Tibial artery (tissue), 4 donors: ENCODE results near the gene TP53RK.

ENCODE experiments used
- DNase-seq, 2 donors: peaks; one replicate each; pipeline ENCODE4 v3.0.0-alpha.2; 2019
- H3K27ac ChIP-seq, 2 donors: fragments of 200-600 bp; sonication (generic) in 1 of 2; 1 replicate in 1 of 2; 2 replicates in 1 of 2; pipeline ENCODE4 v1.5.1; 2018 to 2019; ENCODE audit warnings: mild to moderate bottlenecking in 1 of 2
- H3K27me3 ChIP-seq, 2 donors: fragments of 200-600 bp; sonication (generic) in 1 of 2; one replicate each; pipeline versions ENCODE4 v1.5.1 to v1.6.0; 2016 to 2019
- H3K36me3 ChIP-seq, 3 donors: fragments of 200-600 bp; sonication (generic) in 2 of 3; one replicate each; pipeline ENCODE4 v1.5.1; 2016 to 2019; ENCODE audit warnings: mild to moderate bottlenecking in 2 of 3
- H3K4me1 ChIP-seq, 4 donors: fragments of 200-600 bp; sonication (generic) in 2 of 4; 1 replicate in 3 of 4; 2 replicates in 1 of 4; pipeline ENCODE4 v1.5.1; 2016 to 2019
- H3K4me3 ChIP-seq, 2 donors: fragments of 200-600 bp; sonication (generic) in 1 of 2; 1 replicate in 1 of 2; 2 replicates in 1 of 2; pipeline ENCODE4 v1.5.1; 2018 to 2019; ENCODE audit warnings: mild to moderate bottlenecking in 2 of 2
- H3K9me3 ChIP-seq, 3 donors: fragments of 200-600 bp; sonication (generic) in 1 of 3; one replicate each; pipeline ENCODE4 v1.5.1; 2016 to 2019
- CTCF ChIP-seq, 2 experiments: fragments of 200-600 bp in 1 of 2; fragments of 450-650 bp in 1 of 2; IDR thresholded peaks; one replicate each; pipeline ENCODE4 v1.5.1; 2017 to 2019; ENCODE audit warnings: antibody characterized with exemption in 2 of 2, mild to moderate bottlenecking in 1 of 2, moderate library complexity in 1 of 2
- intact Hi-C: fragments of 100-400 bp; cut with DNase I; formaldehyde crosslinking; loops from one replicate; pipeline ENCODE4 v1.15.0; 2023; ENCODE audit warnings: low total_unique reads

The TP53RK gene

GRCh38 chr20:46670585-46671584 lies 18.4 kb downstream of the TP53RK start:
- H3K27ac ChIP-seq = no peak overlapping the region
- DNase-seq = no peak
- peaks cover 0 to 12% (median 8%) of the 10 kb centered on the region in 3 donors for H3K9me3 ChIP-seq
- intact Hi-C loops = no loop called here
- H3K27me3 ChIP-seq = no peaks in the 10 kb centered on the region
- peaks cover 0 to 5% (median 0%) of the 10 kb centered on the region in 3 donors for H3K36me3 ChIP-seq
- H3K4me1 ChIP-seq = no peaks in the 10 kb centered on the region
- no peak for TF ChIP-seq CTCF (IDR thresholded peaks at IDR 0.05)
- no peak overlapping the region for H3K4me3 ChIP-seq

- Histone ChIP-seq H3K36me3 (peaks cover 0 to 5% (median 0%) of the 10 kb centered on the region in 3 donors), H3K4me1 (no peaks in the 10 kb centered on the region), H3K9me3 (peaks cover 0 to 12% (median 8%) of the 10 kb centered on the region in 3 donors), H3K27ac (no peak overlapping the region), H3K27me3 (no peaks in the 10 kb centered on the region), H3K4me3 (no peak overlapping the region)
- intact Hi-C loops = no loop called here
- DNase-seq = no peak
- TF ChIP-seq CTCF (IDR thresholded peaks at IDR 0.05) = no peak
Observed at GRCh38 chr20:46670228-46670584, 19.0 kb downstream of the TP53RK start.

- H3K4me1 ChIP-seq = no peaks in the 10 kb centered on the region
- no peak overlapping the region for H3K4me3 ChIP-seq
- H3K36me3 ChIP-seq = no peaks in the 10 kb centered on the region
- intact Hi-C loops = no loop called here
- H3K27me3 ChIP-seq = no peaks in the 10 kb centered on the region
- no peak overlapping the region for H3K27ac ChIP-seq
- H3K9me3 ChIP-seq = peaks cover 0 to 12% (median 8%) of the 10 kb centered on the region in 3 donors
- no peak for DNase-seq
- TF ChIP-seq CTCF (IDR thresholded peaks at IDR 0.05) = no peak
Observed at GRCh38 chr20:46666818-46667515, 22.3 kb downstream of the TP53RK start.

GRCh38 chr20:46666306-46666705 lies 22.9 kb downstream of the TP53RK start:
- no peak for DNase-seq
- intact Hi-C loops = no loop called here

GRCh38 chr20:46665602-46666001 lies 23.6 kb downstream of the TP53RK start:
- Histone ChIP-seq H3K4me3 (no peak overlapping the region), H3K27ac (no peak overlapping the region), H3K4me1 (no peaks in the 10 kb centered on the region), H3K27me3 (no peaks in the 10 kb centered on the region), H3K9me3 (peaks cover 0 to 13% (median 2%) of the 10 kb centered on the region in 3 donors), H3K36me3 (no peaks in the 10 kb centered on the region)
- intact Hi-C loops = no loop called here
- DNase-seq = no peak
- TF ChIP-seq CTCF (IDR thresholded peaks at IDR 0.05) = no peak

More at GRCh38 chr20:46666306-46666705, 22.9 kb downstream of the TP53RK start:
- no peak overlapping the region for H3K4me3 ChIP-seq
- peaks cover 0 to 13% (median 8%) of the 10 kb centered on the region in 3 donors for H3K9me3 ChIP-seq
- no peaks in the 10 kb centered on the region for H3K4me1 ChIP-seq
- TF ChIP-seq CTCF (IDR thresholded peaks at IDR 0.05) = no peak
- no peaks in the 10 kb centered on the region for H3K36me3 ChIP-seq
- H3K27me3 ChIP-seq = no peaks in the 10 kb centered on the region
- no peak overlapping the region for H3K27ac ChIP-seq
